ENCODE results near the gene CORIN.

- TF ChIP-seq CTCF (IDR thresholded peaks at IDR 0.05) (no peak), EZH2 (IDR thresholded peaks at IDR 0.05; ENCODE audit: borderline replicate concordance, insufficient read depth, low read depth, low read length, poor library complexity, severe bottlenecking) (no peak)
These were observed 176.1 kb downstream of the CORIN start for GRCh38 chr4:47661741-47662140.

Data from B cell (primary cell).